Upper lobe of right lung (tissue), 1 donor: ENCODE data around the gene FKBP15. TPM values are rescaled to one million over a fixed set of nuclear protein-coding genes. Genes with fewer than 3 reads are reported as not detected.
A peak's percentile ranks its signal among the peaks of the same experiment; 100 is the strongest.

Experiments
- ATAC-seq: fragments of 200-7000 bp; cut with Tn5 transposase; one replicate; pipeline ENCODE4 v1.9.1; 2020; ENCODE audit warnings: mild to moderate bottlenecking, moderate library complexity
- DNase-seq: peaks from one replicate; pipeline ENCODE4 v3.0.0-alpha.2; 2020
- H3K27ac ChIP-seq: fragments of 200-600 bp; one replicate; pipeline ENCODE4 v1.8.0; 2022
- H3K27me3 ChIP-seq: fragments of 200-600 bp; one replicate; pipeline ENCODE4 v1.8.0; 2022; ENCODE audit warnings: mild to moderate bottlenecking
- H3K36me3 ChIP-seq: fragments of 200-600 bp; one replicate; pipeline ENCODE4 v1.8.0; 2022
- H3K4me1 ChIP-seq: fragments of 200-600 bp; one replicate; pipeline ENCODE4 v1.8.0; 2022
- H3K4me3 ChIP-seq: fragments of 200-600 bp; one replicate; pipeline ENCODE4 v1.8.0; 2022; ENCODE audit warnings: mild to moderate bottlenecking
- H3K9me3 ChIP-seq: fragments of 200-600 bp; one replicate; pipeline ENCODE4 v1.8.0; 2022
- intact Hi-C: fragments of 100-400 bp; cut with DNase I; formaldehyde crosslinking; loops from one replicate; pipeline ENCODE4 v1.11.0; 2022
- total RNA-seq: library from RNA; stranded (reverse); fragmentation: NEBNext Ultra II Directional; extraction: Animal tissue kit (Norgen Biotek cat#: 25700); gene quantifications from one replicate; pipeline ENCODE4 v1.2.1, GENCODE V29; 2021
- TF ChIP-seq, protein P1 (sequence below): fragments of 200-600 bp; IDR thresholded peaks from one replicate; pipeline ENCODE4 v1.8.0; 2022; ENCODE audit warnings: antibody characterized with exemption
- donor health status: DM: no; HTN: yes; CAD: no; lungs with severe emphysema.

The FKBP15 gene
- total RNA-seq, 1 donor from 2014 or later = 60.6 TPM

DNA sequence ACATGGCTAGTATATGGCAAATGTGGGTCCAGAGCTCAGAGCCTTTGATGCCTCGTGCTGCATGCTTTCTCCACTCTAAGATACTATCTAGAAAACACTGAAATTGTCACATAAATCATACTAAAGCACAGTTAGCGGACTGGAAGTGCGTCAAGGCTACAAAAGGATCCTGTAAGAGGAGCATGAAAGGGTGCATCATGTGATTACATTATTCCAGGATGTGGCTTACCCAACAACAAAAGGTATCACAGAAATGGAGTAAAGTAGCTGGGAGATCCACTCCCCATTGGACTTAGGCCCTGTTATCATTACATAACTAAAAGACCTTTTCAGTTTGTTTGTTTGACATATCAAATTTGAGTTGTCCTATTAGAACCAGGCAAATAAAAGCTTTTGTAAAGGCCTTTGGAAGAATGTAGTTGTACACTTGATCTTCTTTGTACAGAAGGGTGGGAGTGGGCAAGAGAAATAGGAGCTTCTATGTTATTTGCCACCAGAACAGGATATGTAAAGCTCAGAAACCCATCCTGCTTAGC lies 7.1 kb upstream of the FKBP15 start:
- no peak overlapping the region for H3K27ac ChIP-seq
- TF ChIP-seq, protein P1, sequence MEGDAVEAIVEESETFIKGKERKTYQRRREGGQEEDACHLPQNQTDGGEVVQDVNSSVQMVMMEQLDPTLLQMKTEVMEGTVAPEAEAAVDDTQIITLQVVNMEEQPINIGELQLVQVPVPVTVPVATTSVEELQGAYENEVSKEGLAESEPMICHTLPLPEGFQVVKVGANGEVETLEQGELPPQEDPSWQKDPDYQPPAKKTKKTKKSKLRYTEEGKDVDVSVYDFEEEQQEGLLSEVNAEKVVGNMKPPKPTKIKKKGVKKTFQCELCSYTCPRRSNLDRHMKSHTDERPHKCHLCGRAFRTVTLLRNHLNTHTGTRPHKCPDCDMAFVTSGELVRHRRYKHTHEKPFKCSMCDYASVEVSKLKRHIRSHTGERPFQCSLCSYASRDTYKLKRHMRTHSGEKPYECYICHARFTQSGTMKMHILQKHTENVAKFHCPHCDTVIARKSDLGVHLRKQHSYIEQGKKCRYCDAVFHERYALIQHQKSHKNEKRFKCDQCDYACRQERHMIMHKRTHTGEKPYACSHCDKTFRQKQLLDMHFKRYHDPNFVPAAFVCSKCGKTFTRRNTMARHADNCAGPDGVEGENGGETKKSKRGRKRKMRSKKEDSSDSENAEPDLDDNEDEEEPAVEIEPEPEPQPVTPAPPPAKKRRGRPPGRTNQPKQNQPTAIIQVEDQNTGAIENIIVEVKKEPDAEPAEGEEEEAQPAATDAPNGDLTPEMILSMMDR = no peak
- no peaks in the 10 kb centered on the region for H3K36me3 ChIP-seq
- H3K4me1 ChIP-seq = peaks cover 19% of the 10 kb centered on the region
- H3K9me3 ChIP-seq = no peaks in the 10 kb centered on the region
- no peaks in the 10 kb centered on the region for H3K27me3 ChIP-seq
- no peak overlapping the region for H3K4me3 ChIP-seq
- intact Hi-C loops = no loop called here
- DNase-seq = no peak
- no peak for ATAC-seq

DNA sequence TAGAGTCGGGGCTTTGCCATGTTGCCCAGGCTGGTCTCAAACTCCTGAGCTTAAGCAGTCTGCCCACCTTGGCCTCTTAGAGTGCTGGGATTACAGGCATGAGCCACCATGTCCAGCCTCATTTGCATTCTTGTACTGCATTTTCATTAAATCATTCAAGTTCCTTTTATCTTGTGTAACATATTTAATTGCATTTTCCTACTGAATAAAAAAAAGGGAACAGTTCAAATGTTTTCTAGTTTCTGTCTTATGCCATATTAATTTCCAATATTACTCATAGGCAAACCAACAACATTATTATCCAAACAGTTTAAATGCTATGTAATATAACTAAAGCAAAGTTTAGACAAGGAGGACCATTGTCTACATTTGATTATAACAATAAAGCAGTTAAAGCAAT lies 6.4 kb upstream of the FKBP15 start:
- H3K36me3 ChIP-seq = no peaks in the 10 kb centered on the region
- DNase-seq = no peak
- ATAC-seq = no peak
- no peaks in the 10 kb centered on the region for H3K9me3 ChIP-seq
- H3K4me3 ChIP-seq = no peak overlapping the region
- no peaks in the 10 kb centered on the region for H3K27me3 ChIP-seq
- no peak overlapping the region for H3K27ac ChIP-seq
- TF ChIP-seq, protein P1 = no peak
- intact Hi-C loops = no loop called here
- peaks cover 21% of the 10 kb centered on the region for H3K4me1 ChIP-seq

DNA sequence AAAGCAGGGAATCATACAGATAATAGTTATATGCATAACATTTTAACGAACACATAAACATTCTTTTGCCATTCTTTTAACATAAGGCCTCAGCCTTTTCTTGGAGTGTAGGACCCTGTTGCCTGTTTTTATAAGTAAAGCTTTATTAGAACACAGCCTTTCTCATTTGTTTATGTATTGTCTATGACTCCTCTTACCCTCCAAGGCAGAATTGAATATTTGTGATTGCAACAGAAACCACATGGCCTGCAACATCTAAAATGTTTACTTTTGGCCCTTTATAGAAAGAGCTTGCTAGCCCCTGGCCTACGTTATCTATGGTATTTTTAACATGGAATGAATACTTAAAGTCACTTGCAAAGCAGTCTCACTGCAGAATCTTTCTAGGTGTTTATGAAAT lies 2.9 kb upstream of the FKBP15 start:
- Histone ChIP-seq H3K4me3 (peak overlapping the region; percentile 77), H3K27me3 (no peaks in the 10 kb centered on the region), H3K4me1 (peaks cover 41% of the 10 kb centered on the region), H3K27ac (no peak overlapping the region), H3K9me3 (no peaks in the 10 kb centered on the region), H3K36me3 (no peaks in the 10 kb centered on the region)
- ATAC-seq (no peak), DNase-seq (no peak)
- intact Hi-C loops = no loop called here
- TF ChIP-seq, protein P1 = no peak

DNA sequence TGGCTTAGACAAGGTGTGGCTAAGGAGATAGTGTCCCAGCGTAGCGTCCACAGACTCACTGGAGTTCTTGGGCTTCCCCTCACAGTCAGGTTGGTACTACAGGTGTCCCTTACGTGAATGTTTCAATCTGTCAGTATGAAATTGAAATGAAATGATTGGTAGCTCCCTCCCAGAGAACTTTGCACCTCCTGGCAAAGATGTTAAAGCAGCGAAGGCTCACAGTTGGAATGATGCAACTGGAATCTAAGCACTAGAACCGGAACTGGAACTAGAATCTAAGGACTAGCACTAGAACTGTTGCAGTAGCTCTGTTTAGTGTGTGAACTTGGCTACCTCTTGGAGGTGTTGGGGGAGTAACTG lies 1.4 kb upstream of the FKBP15 start:
- no peaks in the 10 kb centered on the region for H3K9me3 ChIP-seq
- DNase-seq = no peak
- peaks cover 46% of the 10 kb centered on the region for H3K4me1 ChIP-seq
- H3K36me3 ChIP-seq = no peaks in the 10 kb centered on the region
- intact Hi-C loops = no loop called here
- peak overlapping the region; percentile 85 for H3K27ac ChIP-seq
- peak; percentile 13 for ATAC-seq
- peak overlapping the region; percentile 77 for H3K4me3 ChIP-seq
- no peaks in the 10 kb centered on the region for H3K27me3 ChIP-seq
- TF ChIP-seq, protein P1 = no peak

DNA sequence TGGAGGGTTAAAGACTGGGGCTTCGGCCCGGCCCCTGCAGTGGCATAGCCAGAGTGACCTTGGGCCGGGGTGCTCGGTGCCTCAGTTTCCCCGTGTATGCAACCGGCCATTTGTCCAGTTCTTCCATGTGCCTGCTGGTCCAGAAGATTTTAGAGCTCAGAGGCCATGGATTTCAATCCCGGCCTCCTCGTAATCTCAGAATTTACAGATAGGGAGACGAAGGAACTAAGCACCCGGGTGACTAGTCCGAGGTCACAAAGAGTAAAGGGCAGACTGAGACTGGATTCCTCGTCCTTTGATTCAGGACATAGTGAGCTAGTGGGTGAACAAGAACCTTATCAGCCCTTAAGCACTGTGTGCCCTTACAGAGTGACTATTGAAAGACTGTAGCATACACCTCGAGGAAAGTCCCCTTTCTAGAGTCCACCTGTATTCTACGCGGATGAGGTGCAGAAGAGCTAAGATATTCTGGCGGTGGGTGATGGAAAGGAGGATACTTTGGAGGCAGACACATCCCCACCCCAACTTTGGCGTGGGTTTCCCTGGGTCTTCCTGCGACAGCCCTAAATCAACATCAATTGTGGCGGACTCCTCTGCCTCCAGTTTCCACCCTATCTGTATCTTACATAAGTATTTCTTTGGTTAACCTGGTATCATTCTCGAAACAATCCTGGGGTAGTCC lies 864 bp upstream of the FKBP15 start:
- Histone ChIP-seq H3K4me1 (peaks cover 46% of the 10 kb centered on the region), H3K27me3 (no peaks in the 10 kb centered on the region), H3K27ac (peak overlapping the region; percentile 85), H3K9me3 (no peaks in the 10 kb centered on the region), H3K36me3 (no peaks in the 10 kb centered on the region), H3K4me3 (peak overlapping the region; percentile 77)
- intact Hi-C loops = no loop called here
- TF ChIP-seq, protein P1 = no peak
- DNase-seq (no peak), ATAC-seq (peak; percentile 6)
